GM21619 (cell line): ENCODE measurements around the gene BCOR.

ENCODE experiments used
- ATAC-seq: cut with Tn5 transposase; IDR thresholded peaks from one replicate; pipeline ENCODE4 v1.9.1; 2021; ENCODE audit not compliant: unreplicated experiment

Gene BCOR

DNA sequence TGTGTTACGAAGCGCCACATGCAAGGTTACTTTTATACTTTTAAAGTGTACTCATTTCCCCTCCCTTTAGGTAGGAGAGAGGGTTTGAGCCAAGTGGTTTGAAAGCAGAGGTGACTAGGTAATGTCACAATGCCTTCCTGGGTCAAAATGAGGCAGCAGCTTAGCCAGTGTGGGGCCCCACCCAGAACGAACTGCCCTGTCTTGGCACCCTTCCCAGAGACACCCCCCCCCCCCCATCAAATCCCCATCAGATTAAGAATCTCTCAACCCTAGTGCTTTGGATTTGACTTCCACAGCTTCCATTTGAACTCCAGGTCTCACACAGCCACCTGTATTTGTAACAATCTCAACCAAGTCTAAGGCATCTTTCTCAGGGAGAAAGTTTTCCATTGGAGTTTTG lies 31.1 kb downstream of the BCOR start:
- no peak for ATAC-seq

DNA sequence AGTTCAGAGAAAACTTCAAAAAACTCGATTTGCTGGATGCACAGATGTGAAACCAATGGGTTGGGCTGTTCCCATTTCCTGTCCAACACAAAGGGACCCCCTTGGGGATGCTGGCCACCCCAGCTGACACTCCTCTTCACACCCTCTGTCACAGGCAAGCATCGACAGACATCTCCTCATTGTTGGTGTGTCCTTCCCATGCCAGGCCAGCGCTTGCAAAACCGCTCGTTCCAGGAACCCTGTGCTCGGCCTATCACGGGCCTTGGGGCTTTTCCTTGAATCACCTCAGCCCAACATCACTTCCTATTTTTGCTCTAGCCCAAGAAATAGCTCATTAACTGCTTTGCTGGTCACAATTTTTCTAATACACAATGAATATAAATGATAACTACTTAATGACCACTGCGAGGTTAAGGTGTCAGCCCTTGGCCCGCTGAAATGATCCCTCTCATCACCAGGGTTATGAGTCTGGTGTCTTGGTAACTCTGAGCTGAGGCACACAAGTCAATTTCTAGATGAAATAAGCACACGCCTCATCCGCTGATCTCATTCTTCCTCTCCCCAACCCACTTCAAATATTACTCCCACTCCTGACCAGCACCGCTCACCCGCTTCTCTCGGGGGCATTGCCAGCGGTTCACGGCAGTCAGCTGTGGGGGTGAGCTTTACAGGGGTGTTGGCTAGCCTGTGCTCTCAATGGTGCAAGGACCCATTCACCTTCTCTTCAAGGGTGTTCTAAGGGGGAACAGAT lies 32.3 kb downstream of the BCOR start:
- no peak for ATAC-seq

DNA sequence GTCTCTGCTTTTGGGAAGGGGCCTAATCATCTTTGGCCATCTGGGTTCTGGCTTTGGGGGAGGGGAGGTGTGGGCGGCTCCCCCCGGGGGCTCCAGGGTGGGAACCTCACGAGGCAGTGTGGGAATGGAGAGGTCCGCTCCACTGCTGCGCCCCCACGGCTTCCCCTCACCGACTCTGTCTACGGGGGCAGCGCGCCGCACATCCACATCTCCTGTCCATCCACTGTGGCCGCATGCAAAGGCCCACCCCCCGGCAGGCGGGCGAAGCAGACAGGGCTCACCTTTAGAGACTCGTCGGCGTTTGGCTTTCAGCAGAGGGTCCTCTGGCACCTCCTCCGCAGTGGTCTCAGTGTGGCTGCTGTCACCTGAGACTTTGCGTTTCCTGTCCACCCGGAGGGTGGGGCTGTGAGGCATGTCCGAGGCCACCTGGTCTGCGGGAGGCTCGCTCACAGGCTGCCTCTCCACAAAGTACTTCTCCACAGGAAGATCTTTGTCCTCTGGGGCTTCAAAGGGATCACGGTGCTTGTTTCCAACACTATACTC lies 33.6 kb downstream of the BCOR start:
- no peak for ATAC-seq

DNA sequence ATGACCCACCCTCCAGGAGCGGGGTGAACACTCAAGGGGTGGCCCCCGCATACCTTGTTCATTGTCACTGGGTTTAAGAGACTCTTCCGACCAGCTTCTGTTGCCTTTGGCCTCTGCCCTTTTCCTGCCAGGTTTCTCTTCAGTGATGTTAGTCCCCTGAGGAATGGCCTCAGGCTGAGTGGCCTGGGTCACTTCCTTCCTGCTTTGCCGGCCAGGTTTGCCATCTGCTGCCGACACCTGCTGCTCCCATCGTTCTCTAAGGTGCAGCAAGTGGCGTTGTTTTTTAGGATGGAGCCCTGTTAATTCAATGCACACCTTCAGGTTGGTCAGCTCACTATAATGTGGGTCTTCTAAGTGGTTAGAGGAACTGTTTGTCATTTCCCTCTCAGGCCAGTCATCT lies 34.2 kb downstream of the BCOR start:
- ATAC-seq, result no peak

DNA sequence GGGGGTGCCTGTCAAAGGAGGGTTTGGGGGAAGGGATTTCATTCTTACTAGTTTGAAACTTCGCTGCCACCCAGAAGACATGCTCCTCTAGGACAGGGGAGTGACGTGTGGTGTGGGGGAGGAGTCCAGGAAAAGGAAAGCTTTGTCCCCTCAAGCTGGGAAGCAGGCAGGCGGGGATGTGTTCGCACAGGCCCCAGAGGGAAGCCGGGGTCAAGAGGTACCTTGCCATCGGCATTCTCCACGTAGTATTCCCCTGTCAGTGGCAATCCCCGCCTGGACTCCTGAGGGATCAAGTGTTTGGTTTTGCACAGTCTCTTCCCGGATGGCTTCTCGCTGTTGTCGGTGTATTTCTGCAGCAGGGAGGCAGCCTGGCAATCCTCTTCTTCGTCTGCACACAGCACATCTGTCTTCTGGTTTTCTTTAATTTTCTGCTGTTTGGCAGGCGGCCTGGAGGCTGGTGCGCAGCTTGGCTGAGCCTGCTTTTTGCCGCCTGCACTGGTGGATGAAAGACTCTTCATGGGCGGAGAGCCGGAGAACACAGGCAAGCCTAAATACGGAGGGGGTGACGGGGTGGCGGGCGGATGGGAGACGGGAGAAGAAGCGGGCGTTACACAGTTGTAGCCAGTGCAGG lies 35.1 kb downstream of the BCOR start:
- no peak for ATAC-seq

DNA sequence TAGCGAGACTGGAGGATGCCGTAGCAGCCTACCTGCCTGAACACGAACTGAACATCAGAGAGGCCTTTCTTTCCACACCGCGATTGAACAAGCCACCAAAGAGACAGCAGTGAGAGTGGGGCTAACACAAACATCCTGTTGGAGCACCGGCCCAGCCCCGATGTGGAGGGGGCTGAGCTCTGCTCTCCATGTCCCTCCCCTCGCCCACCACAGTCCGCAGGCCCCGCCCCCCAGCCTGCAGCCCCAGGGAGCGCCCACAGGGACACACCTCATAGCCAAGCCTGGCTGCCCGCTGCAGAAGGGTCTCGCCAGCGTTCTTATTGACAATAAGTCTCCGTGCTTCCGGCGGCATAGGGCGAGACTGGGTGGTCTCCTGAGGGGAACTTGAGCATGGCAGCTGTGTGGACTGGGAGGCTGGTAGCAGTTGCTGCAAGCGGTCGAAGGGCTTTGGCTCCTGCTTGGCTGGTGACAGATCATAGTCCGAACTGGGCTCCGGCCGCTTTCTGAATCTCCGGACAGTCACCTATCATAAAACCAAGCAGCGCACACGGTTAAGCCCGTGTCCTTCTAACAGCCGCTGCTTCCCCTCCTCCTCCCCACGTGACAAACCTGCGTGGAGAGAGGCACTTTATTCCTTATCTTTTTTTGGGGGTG lies 35.8 kb downstream of the BCOR start:
- no peak for ATAC-seq

DNA sequence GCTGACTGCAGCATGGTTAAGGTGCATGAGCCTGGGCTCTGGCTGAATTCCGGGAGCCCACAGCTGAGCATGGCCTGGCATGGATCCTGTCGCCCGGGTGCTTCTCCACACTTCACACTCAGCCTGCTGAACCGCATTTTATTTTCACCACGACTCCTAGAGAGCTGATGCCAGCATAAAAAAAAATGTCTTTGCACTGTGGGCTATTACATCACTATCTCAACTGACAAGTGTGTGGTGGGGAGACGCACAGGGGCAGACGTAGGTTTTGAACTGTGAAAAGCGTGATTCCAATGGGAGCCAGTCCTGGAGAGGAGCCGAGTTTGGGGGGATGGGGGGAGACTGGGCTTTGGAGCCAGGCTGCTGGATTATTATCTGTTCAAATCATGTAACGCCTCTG lies 36.8 kb downstream of the BCOR start:
- no peak for ATAC-seq

DNA sequence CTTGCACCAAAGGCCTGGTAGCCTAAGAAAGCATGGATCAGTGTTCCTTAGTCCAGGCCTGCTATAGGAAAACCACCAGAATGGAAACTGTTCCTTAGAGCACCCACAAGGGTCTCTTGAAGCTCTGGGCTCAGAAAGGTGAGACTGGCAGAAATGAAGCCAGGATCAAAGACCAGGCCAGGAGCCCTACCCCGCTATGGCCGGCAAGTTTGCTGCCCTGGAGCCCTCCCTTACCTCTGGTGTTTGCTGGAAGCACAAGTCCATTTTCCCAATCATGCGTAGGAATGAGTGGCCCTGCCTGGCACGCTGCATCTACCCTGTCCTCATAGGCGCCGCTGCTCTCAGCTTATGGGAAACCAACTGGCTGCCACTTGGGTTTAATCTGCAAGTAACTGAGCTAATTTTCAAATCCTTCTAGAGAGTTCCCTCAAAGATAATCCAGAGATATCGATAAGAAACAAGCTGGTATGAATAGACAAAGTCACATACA lies 37.4 kb downstream of the BCOR start:
- ATAC-seq, result no peak

DNA sequence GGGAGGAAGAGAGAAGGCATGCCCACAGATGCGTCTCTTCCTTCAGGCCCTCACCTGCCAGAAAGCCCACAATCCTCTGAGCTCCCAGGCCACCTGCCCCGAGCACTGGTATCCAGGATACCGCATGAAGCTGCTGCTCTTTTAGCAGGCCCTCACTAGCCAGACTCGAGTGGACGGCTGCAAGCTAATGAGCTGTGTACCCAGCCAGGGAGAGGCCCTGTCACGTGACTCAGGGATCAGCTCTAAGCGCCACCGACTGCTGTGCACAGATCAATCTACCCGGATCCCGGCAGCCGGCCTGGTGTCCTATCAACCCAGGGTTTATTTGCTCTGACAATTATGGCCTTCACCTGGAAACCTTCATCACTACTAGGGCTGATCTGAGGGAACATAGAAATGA lies 39.0 kb downstream of the BCOR start:
- no peak for ATAC-seq

DNA sequence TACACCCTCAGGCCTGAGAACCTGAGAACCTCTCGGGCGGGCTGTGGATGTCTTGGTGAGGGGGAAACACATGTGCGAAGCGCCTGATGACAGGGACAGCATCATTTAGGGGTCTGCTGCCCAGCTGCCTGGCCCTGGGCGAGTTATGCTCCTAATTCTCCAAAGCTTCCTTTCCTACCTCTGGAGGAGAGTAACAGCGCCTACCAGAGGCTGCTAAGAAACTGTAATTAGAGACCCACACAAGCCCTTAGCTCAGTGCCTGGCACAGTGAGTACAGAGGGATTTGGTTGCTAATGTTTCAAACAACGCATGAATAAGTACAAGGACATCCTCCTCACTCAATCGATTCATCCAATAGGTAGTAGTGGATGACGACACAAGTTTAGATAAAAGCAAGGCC lies 40.4 kb downstream of the BCOR start:
- ATAC-seq, result no peak

DNA sequence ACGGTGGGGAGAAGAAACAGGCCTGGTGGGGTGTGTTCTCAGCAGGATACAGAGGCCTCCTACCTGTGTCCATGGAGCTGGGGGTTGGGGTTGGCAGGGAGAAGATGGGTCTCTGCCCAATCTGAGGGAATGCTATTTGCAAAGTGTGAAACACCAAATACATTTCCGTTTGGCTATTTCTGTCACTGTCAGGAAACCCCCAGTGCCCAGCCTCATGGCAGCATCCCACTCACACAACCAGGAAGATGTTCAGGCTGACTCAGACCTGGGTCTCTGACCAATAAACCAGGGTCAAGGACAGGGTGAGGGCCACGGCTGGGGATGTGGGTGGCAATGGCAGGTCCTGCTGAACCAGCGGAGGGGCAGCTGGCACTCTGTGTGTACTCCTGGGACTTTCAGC lies 41.3 kb downstream of the BCOR start:
- no peak for ATAC-seq

DNA sequence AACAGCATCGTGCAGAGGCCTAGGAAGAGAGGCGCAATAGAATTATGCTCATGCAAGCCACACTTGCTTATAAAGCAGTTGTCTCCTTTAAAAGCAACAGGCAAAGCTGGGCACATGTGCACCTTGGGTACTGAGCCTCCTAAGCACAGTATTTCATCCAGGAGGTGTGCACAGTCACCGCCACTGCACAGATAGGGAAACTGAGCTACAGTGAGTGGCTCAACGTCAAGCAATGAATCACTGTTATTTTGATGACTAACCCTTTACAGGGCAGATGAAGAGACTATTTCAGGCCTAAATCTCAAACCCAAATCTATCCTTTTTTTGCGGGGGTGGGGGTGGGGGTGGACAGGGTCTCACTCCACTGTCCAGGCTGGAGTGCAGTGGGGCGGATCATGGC lies 42.3 kb downstream of the BCOR start:
- no peak for ATAC-seq

DNA sequence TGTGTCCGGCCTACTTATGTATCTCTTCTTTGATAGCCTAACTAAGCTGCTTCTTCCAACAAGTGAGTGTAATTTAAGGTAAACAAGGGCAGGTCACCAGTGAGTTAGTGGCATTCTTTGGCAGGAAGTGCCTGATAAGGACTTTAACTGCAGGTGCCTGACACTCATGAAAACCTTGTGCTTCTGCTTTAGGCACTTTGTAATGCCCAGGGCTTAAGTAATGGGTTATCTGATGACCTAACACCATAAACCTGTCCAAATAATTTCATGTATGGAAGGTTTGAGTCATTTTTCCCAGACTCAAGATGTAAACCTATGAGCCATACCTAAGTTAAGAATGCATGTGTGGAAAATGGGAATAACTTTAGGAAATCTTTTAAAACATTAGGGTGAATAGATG lies 43.0 kb downstream of the BCOR start:
- no peak for ATAC-seq

DNA sequence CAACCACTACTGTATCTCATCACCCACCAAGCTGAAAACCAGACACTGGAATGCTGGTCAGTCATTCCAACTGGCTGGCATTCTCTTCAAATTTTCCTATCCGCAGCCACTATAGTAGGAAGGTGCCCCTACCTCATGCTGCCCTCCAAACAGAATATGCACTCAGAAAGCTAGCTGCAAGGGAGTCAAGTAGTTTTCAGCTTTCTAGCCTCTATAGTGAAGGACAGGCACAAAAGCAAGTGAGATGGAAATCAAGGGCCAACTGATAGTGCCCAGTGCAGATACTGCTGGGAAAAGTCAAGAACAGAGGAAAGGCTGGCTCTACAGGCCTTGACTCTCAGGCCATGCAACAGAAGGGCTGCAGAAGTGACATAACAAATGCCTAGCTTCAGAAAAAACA lies 47.2 kb downstream of the BCOR start:
- no peak for ATAC-seq

DNA sequence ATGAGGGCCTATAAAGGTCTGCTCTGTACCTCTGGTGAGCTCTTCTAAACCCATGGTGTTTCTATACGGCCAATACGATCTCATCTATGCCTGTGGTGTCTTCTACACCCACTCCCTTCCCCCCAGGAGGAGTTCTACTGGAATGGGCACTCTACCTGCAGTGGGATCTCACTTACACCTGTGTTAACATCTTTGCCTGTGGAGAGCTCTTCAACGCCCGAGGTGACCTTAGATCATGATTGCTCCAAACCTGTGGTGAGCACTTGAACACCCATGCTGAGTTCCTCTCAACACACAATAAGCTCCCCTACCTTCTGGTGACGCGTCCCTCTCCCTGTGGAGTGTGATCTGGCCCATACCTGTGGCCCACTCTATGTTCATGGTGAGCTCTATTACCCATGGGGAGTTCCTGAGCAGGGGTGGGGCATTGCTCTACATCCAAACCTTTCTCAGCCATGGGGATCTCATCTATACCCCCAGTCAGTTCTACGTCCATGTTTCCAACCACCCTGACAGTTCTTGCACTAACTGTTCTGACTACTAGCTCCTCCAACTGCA lies 48.6 kb downstream of the BCOR start:
- no peak for ATAC-seq

DNA sequence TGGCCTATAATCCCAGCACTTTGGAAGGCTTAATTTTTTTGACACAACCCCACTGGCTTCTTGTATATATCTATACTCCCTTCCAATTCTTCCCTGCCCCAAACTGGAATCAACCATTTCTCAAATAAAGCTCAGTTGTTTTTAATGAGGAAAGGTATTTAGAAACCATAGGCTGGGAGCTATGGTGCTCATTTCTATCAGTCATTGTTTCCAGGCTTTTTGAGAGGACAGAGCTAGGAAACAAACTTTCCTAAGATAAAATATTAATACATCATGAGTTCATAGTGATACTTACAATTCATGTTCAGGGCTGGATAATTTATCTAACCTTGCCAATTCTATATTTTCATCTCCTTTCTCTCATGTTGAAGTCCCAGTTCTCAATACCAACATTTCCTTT lies 50.3 kb downstream of the BCOR start:
- no peak for ATAC-seq

DNA sequence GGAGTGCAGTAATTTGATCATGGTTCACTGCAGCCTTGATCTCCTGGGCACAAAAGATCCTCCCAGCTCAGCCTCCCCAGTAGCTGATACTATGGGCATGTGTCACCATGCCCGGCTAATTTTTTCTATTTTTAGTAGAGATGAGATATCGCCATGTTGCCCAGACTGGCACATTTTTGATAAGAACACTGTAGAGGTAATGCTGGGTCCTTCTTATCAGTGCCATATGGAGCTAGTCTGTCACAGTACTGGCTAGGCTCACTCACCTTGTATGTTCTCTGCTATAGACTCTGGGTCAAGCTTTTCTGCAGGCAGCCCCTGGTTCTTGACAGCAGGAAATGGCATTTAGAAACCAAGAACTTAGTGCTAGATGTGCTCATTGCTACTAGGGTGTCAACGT lies 53.9 kb downstream of the BCOR start:
- ATAC-seq, result no peak

DNA sequence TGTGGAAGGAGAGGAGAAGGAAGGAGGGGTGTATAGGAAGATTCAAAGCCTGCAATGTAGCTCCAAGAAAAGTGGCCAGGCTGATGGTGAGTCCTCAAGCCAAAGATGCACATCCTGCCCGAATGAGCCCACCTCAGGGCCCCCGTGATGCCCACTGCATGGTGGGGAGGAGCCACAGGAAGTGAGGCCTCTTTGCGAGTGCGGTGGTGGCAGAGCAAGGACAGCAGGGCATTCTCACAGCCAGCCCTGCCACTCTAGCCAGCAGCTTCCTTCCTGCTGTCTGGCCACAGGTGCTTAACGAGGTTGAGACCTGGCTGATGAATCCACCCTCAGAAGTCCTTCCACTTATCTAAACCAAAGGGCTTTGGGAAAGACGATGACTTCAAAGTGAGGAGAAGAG lies 55.8 kb downstream of the BCOR start:
- no peak for ATAC-seq

DNA sequence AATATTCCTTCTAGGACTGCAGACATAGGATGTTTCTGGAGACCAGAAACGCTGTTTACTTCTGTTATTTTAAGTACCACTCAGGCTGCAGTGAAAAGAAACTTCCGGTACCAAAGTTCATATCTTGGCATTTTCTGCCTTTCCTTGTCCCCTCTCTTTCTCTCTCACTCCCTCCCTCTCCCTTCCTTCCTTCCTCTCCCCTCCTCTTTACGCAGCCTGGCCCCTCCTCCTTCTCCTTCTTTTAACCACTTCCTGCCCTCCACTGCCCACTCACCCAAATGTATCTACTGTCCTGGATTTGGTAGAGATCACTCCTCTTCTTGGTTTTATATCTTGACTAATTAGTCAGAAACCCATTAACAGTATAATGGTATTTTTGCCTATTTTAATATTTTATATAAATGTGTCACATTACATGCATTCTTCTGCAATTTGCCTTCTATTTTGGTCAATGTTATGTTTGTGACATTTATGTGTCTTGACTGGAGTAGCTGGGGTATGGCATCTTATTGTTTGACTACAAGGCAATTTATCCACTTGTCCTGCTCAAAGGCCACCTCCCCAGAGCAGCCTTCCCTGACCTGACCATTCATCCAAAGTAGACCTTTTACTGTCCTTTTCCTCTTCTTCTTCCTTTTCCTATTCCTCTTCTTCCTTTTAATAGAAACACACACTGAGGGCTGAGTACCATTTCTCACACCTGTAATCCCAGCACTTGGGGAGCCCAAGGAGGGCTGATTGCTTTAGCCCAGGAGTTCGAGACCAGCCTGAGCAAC lies 56.9 kb downstream of the BCOR start:
- no peak for ATAC-seq

DNA sequence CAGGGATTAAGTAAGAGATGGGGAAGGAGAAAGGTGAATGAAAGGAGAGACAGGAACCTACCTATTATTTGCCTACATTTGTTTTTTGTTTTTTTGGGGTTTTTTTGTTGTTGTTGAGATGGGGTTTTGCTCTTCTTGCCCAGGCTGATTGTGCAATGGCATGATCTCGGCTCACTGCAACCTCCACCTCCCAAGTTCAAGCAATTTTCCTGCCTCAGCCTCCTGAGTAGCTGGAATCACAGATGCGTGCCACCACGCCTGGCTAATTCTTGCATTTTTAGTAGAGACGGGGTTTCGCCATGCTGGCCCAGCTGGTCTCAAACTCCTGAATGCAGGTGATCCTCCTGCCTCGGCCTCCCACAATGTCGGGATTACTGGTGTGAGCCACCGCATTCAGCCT lies 57.9 kb downstream of the BCOR start:
- ATAC-seq, result no peak

DNA sequence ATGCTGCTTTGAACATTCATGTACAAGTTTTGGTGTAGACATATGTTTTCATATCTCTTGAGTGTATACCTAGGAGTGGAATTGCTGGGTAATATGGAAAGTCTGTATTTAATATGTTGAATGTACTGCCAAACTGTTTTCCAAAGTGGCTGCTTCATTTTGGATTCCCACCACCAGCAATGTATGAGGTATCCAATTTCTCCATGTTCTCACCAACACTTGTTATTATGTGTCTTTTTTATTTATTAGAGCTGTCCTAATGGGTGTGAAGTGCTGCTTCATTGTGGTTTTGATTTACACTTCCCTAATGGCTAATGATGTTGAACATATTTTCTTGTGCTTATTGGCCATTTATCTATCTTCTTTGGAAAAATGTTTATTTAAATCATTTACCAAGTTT lies 60.4 kb downstream of the BCOR start:
- ATAC-seq, result no peak
